Suppressor macrophage treated with lipopolysaccharide for 4 hours (primary cell): ENCODE data around the gene LRIT2.
"Not testable (repeated sequence)": the region's sequence is repeated elsewhere in the genome, so short reads cannot be mapped to it uniquely, and the experiment has no call there.

Source experiments
- DNase-seq: peaks from one replicate; pipeline ENCODE4 v3.0.0-alpha.2; 2020

Gene LRIT2

GRCh38 chr10:84179059-84179710 is 46.2 kb downstream of the LRIT2 start:
- DNase-seq = no peak

GRCh38 chr10:84178160-84178609 is 47.2 kb downstream of the LRIT2 start:
- DNase-seq = no peak

DNA sequence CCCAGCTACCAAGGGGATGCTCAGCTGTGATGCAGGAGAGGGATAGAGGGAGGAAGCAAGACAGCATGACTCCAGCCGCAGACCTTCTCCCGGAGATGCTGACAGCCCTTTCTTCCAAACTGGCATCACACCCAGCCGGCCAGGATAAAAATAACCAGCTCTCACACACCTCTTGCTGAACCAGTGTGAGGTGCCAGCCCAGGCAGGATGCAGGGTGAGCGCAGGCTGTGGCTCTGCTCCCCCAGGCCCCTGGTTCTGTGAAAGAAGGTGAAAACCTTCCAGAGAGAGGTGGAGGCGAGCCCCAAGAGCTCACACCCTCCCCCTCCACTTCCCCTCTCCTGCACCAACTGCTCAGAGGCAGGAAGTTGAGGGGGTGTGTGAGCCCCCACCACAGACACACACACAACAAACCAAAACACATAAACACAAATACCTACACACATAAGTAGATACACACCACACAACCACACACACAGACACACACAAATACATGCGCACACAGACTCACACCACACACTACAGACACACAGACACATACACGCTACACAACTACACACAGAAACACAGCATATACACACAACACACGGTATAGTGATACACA is 47.7 kb downstream of the LRIT2 start:
- DNase-seq = no peak

DNA sequence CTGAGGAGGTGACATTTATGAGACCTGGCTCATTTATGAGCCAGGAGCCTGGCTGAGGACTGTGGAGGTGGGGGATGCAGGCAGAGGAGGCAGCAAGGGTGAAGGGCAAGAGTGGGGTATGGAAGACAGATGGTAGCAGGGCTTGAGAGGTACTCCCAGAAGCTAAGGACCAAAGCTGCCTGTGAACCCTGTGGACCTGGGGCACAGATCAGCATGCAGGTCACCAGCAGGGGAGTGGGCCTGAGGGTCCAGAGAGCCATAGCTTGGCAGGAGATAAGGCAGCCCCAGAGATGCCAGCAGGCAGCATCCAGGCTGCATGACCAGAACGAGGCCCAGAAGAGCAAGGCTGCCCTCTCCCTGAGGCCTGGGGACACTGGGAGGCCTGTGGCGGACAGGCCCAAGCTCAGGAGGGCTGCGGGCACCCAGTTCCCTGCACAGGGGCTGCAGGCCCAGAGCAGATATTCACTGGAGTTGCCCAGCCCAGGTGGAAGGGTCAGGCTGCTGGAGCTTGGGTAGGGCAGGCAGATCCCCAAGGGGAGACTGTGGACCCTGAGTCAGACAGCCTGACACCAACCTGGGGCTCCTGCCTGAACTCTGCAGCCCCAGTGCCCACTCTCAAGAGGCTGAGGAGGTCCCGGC is 48.4 kb downstream of the LRIT2 start:
- DNase-seq = no peak

GRCh38 chr10:84176351-84176750 is 49.0 kb downstream of the LRIT2 start:
- no peak for DNase-seq

- DNase-seq = no peak
These were observed 49.9 kb downstream of the LRIT2 start for GRCh38 chr10:84175436-84175835.

- no peak for DNase-seq
These were observed 51.8 kb downstream of the LRIT2 start, which contains the start of gene GPR15LG for GRCh38 chr10:84173501-84173929. GPR15LG (plus strand) TSS chr10:84173801; CDS start chr10:84173852, 51 bp downstream.

GRCh38 chr10:84172467-84173356 is 52.6 kb downstream of the LRIT2 start:
- DNase-seq = no peak

- not testable (repeated sequence) for DNase-seq
These were observed 53.5 kb downstream of the LRIT2 start for GRCh38 chr10:84171700-84172466.

GRCh38 chr10:84171237-84171636 is 54.1 kb downstream of the LRIT2 start:
- DNase-seq = not testable (repeated sequence)
